CD1c-positive myeloid dendritic cell (primary cell): Measurements from ENCODE around the gene HIF1A.
"Not testable (repeated sequence)": the region's sequence is repeated elsewhere in the genome, so short reads cannot be mapped to it uniquely, and the experiment has no call there.

ENCODE experiments used
- DNase-seq: peaks from one replicate; pipeline ENCODE4 v3.0.0-alpha.2; 2016; ENCODE audit errors: extremely low spot score

The HIF1A gene

GRCh38 chr14:61694830-61695694 lies at the start of gene HIF1A:
TSS of gene HIF1A (plus strand) at chr14:61695513. CDS start at chr14:61695805, 292 bp downstream.
- peak; percentile 99 for DNase-seq

GRCh38 chr14:61646366-61647116 lies 48.8 kb upstream of the HIF1A start:
- no peak for DNase-seq

GRCh38 chr14:61647704-61648103 lies 47.6 kb upstream of the HIF1A start:
- DNase-seq = no peak

- DNase-seq = no peak
Measured at GRCh38 chr14:61648377-61648776, 46.9 kb upstream of the HIF1A start.

- DNase-seq = no peak
Measured at GRCh38 chr14:61649283-61649682, 46.0 kb upstream of the HIF1A start.

GRCh38 chr14:61651355-61651754 lies 44.0 kb upstream of the HIF1A start:
- no peak for DNase-seq

- no peak for DNase-seq
Measured at GRCh38 chr14:61652526-61653262, 42.6 kb upstream of the HIF1A start.

GRCh38 chr14:61653507-61653906 lies 41.8 kb upstream of the HIF1A start:
- DNase-seq = peak; percentile 42

- DNase-seq = peak; percentile 14
Measured at GRCh38 chr14:61654026-61654425, 41.3 kb upstream of the HIF1A start.

GRCh38 chr14:61655777-61656176 lies 39.5 kb upstream of the HIF1A start:
- DNase-seq = no peak

- DNase-seq = no peak
Measured at GRCh38 chr14:61656341-61656740, 39.0 kb upstream of the HIF1A start.

- DNase-seq = not testable (repeated sequence)
Measured at GRCh38 chr14:61658111-61658510, 37.2 kb upstream of the HIF1A start.

GRCh38 chr14:61659582-61659981 lies 35.7 kb upstream of the HIF1A start:
- no peak for DNase-seq

GRCh38 chr14:61661471-61662400 lies 33.6 kb upstream of the HIF1A start:
- DNase-seq = peak; percentile 37

- DNase-seq = peak; percentile 75
Measured at GRCh38 chr14:61662437-61663311, 32.6 kb upstream of the HIF1A start.

GRCh38 chr14:61663312-61663979 lies 31.9 kb upstream of the HIF1A start:
- DNase-seq = peak; percentile 82

GRCh38 chr14:61668282-61668681 lies 27.0 kb upstream of the HIF1A start:
- peak; percentile 24 for DNase-seq

- DNase-seq = no peak
Measured at GRCh38 chr14:61670576-61670975, 24.7 kb upstream of the HIF1A start.

- peak; percentile 36 for DNase-seq
Measured at GRCh38 chr14:61671082-61671481, 24.2 kb upstream of the HIF1A start.

GRCh38 chr14:61672796-61673195 lies 22.5 kb upstream of the HIF1A start:
- DNase-seq = no peak
